KMS-11 (cell line): Measurements from ENCODE around the gene CCDC63.

Experiments
- H2AFZ ChIP-seq: fragments of 200-600 bp; sonication (generic); 2 replicates; pipeline ENCODE4 v1.6.1; 2016; ENCODE audit warnings: antibody characterized with exemption, mixed run types, low read depth
- H3K27ac ChIP-seq: fragments of 200-600 bp; sonication (generic); 2 replicates; pipeline ENCODE4 v1.6.1; 2016; ENCODE audit warnings: mild to moderate bottlenecking, mixed run types
- H3K27me3 ChIP-seq: fragments of 200-600 bp; sonication (generic); 2 replicates; pipeline ENCODE4 v1.6.1; 2017; ENCODE audit warnings: mild to moderate bottlenecking, low read depth, mixed run types, moderate library complexity; ENCODE audit not compliant: insufficient read depth
- H3K36me3 ChIP-seq: fragments of 200-600 bp; sonication (generic); 2 replicates; pipeline ENCODE4 v1.6.1; 2017; ENCODE audit warnings: mild to moderate bottlenecking, mixed run types; ENCODE audit not compliant: insufficient read depth
- H3K4me1 ChIP-seq: fragments of 200-600 bp; sonication (generic); 2 replicates; pipeline ENCODE4 v1.6.1; 2016; ENCODE audit warnings: mild to moderate bottlenecking, low read depth, mixed run types; ENCODE audit not compliant: poor library complexity, severe bottlenecking
- H3K4me2 ChIP-seq: fragments of 200-600 bp; sonication (generic); 2 replicates; pipeline ENCODE4 v1.7.0; 2016; ENCODE audit warnings: mild to moderate bottlenecking, mixed run types
- H3K4me3 ChIP-seq: fragments of 200-600 bp; sonication (generic); IDR thresholded peaks from 2 replicates; pipeline ENCODE4 v1.6.1; 2017; ENCODE audit warnings: low read depth, low read length, mixed read lengths; ENCODE audit not compliant: insufficient read depth
- H3K79me2 ChIP-seq: fragments of 200-600 bp; sonication (generic); 2 replicates; pipeline ENCODE4 v1.6.1; 2016; ENCODE audit warnings: low read depth, mixed run types; ENCODE audit not compliant: insufficient read depth
- H3K9ac ChIP-seq: fragments of 200-600 bp; sonication (generic); 2 replicates; pipeline ENCODE4 v1.6.1; 2016; ENCODE audit warnings: mild to moderate bottlenecking, mixed run types
- H4K20me1 ChIP-seq: fragments of 200-600 bp; sonication (generic); 2 replicates; pipeline ENCODE4 v1.6.1; 2016; ENCODE audit warnings: mild to moderate bottlenecking, mixed run types; ENCODE audit not compliant: insufficient read depth
- CTCF ChIP-seq: fragments of 200-600 bp; sonication (generic); conservative IDR thresholded peaks from 2 replicates; pipeline ENCODE4 v1.6.1; 2017; ENCODE audit warnings: low read depth, mild to moderate bottlenecking, antibody characterized with exemption, low read length, moderate library complexity, mixed read lengths

CCDC63 gene

DNA sequence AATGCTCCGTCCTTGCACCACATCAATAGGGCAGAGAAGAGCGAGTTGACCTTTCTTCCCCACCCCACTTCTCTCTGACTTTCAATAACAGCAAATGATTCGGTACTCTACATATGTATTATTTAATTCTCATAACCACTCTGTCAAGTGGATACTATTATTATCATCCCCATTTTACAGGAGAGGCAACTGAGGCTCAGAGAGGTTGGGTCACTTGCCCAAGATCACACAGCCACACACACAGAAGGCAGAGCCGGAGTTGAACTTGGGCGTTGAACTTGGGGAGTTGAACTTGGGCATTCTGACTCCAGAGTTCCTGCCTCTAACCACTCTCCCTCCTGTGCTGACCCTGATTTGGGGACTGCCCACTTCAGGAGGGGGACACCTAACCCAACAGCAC lies 72.9 kb downstream of the CCDC63 start:
- no peaks in the 10 kb centered on the region for H3K4me1 ChIP-seq
- no peak overlapping the region for H3K9ac ChIP-seq
- H3K27me3 ChIP-seq = no peaks in the 10 kb centered on the region
- H3K4me3 ChIP-seq = no peak overlapping the region
- H3K4me2 ChIP-seq = no peak overlapping the region
- no peaks in the 10 kb centered on the region for H4K20me1 ChIP-seq
- H3K27ac ChIP-seq = no peak overlapping the region
- H2AFZ ChIP-seq = no peak overlapping the region
- no peaks in the 10 kb centered on the region for H3K36me3 ChIP-seq
- H3K79me2 ChIP-seq = no peaks in the 10 kb centered on the region
- no peak for TF ChIP-seq CTCF

DNA sequence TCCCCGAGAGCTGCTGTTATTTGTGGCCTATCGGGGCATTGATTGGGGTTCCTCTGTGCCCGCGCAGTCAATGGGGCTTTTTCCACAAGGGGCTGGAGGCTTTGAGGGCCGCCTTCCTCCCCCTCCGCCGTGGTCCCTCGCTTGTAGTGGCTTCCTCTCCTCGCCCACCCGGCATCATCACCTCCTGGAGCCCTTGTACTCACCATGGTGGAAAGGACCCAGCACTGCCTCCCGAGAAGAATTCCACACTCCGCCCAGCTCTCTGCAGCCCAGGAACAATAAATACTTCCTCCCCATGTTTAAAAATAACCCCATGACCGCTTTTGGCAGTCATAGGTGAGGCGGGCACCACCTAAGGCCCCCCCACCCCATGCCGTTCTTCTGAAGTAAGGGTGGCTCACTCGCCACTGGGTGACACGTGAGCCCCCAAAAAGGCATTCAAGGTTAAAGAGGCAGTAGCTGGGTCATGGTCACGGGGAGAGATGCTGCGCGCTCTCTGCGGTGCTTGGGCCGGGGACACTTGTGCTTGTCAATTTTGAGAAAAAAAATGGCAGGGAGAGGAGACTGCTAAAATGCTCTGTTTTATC lies 73.6 kb downstream of the CCDC63 start, which contains the start of gene MYL2:
Gene MYL2, minus strand, starts transcription at position 256 of the 587 bp plus-strand sequence. Its CDS starts 50 bp downstream, at position 206.
- Histone ChIP-seq H3K4me1 (no peaks in the 10 kb centered on the region), H3K27me3 (no peaks in the 10 kb centered on the region), H3K9ac (no peak within 1 kb of the TSS), H3K79me2 (no peaks in the 10 kb centered on the region), H3K4me3 (no peak within 1 kb of the TSS), H4K20me1 (no peaks in the 10 kb centered on the region), H2AFZ (no peak within 1 kb of the TSS), H3K4me2 (no peak within 1 kb of the TSS), H3K36me3 (no peaks in the 10 kb centered on the region), H3K27ac (no peak within 1 kb of the TSS)
- TF ChIP-seq CTCF = no peak

- no peaks in the 10 kb centered on the region for H4K20me1 ChIP-seq
- no peak overlapping the region for H3K9ac ChIP-seq
- H3K79me2 ChIP-seq = no peaks in the 10 kb centered on the region
- H3K4me2 ChIP-seq = no peak overlapping the region
- H3K4me3 ChIP-seq = no peak overlapping the region
- H3K4me1 ChIP-seq = no peaks in the 10 kb centered on the region
- TF ChIP-seq CTCF = no peak
- no peaks in the 10 kb centered on the region for H3K27me3 ChIP-seq
- no peak overlapping the region for H3K27ac ChIP-seq
- no peaks in the 10 kb centered on the region for H3K36me3 ChIP-seq
- no peak overlapping the region for H2AFZ ChIP-seq
Measured at GRCh38 chr12:110921262-110921661, 74.5 kb downstream of the CCDC63 start.

DNA sequence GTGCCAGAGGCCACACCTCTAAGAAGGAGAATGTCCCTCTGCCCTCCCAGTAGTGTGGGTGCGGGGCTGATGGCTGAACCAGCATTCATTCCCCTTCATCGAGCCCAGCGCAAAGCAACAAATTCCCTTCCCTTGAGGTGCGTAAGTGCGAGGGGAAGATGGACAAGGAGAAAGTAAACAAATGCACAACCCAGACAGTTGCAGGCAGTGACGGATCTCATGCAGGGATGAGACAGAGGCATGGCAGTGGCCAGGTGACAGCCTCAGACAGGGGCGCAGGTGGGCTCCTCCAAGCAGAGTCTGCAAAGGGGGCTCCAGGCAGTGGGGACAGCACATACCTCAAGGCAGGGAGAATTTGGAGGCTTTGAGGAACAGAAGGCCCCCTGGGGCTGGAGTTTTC lies 75.9 kb downstream of the CCDC63 start:
- Histone ChIP-seq H3K79me2 (no peaks in the 10 kb centered on the region), H2AFZ (no peak overlapping the region), H3K4me2 (no peak overlapping the region), H3K27me3 (no peaks in the 10 kb centered on the region), H3K9ac (no peak overlapping the region), H4K20me1 (no peaks in the 10 kb centered on the region), H3K4me3 (no peak overlapping the region), H3K36me3 (no peaks in the 10 kb centered on the region), H3K27ac (no peak overlapping the region), H3K4me1 (no peaks in the 10 kb centered on the region)
- no peak for TF ChIP-seq CTCF
